Middle frontal gyrus (tissue), 1 donor: ENCODE results near the gene SRSF12.
"Not testable (repeated sequence)": the region's sequence is repeated elsewhere in the genome, so short reads cannot be mapped to it uniquely, and the experiment has no call there.

Experiments
- DNase-seq: peaks from one replicate; pipeline ENCODE4 v3.0.0-alpha.2; 2015; ENCODE audit warnings: low spot score; ENCODE audit errors: extremely low spot score

SRSF12 gene

DNA sequence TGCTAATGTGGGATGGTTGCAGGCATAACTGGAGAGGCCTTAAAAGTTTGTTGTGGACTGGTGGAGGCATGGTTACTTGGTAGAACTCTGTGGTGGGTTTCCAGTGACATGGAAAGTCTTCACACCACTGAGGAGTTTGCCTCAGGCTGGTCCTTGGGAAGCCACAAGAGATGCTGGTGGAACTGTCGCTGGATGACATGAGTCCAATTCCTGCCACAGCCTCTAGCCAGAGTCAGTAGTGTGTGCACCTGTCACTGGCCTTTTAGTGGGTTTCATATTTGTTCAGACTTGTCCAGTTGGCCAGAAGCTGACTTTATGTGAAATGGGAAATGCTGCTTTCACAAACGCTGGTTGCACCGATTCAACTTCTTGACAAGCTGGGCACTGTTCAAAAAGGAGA is 13.7 kb upstream of the SRSF12 start:
- no peak for DNase-seq

- DNase-seq: not testable (repeated sequence)
Observed at GRCh38 chr6:89128256-89128671, 10.4 kb upstream of the SRSF12 start.

GRCh38 chr6:89122625-89123024 is 4.8 kb upstream of the SRSF12 start:
- no peak for DNase-seq

DNA sequence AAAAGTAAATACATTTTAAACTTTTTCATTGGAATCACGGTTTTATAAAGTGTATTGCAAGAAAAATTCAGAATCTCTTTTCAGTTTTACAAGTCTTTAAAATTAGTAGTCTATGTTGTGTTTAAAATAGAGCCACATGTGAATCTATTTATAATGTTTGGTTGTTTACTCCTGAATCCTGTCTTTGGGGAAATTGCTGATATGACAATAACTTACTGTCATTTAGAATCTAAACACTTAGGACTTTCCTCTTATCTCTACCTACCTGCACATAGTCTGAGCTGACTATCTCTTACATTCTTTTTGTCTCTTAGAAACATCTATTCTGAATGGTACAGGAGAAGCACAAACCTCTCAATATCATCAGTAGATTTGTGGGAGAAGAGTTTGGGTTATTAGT is 4.1 kb upstream of the SRSF12 start:
- no peak for DNase-seq

DNA sequence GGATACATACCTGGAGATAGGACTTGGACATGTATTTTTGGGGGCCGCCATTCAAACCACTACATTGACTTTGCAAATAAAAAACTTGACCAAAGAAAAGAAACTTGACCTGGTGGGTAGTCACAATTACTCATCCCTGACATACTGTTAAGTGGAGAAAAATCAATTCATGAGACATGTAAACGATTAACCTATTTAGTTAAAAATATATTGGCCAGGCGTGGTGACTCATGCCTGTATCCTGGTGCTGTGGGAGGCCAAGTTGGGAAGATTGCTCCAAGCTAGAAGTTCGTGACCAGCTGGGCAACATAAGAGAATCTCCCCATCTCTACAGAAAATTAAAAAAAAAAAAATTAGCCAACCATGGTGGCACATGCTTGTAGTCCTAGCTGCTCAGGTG is 2.5 kb upstream of the SRSF12 start:
- DNase-seq: no peak

DNA sequence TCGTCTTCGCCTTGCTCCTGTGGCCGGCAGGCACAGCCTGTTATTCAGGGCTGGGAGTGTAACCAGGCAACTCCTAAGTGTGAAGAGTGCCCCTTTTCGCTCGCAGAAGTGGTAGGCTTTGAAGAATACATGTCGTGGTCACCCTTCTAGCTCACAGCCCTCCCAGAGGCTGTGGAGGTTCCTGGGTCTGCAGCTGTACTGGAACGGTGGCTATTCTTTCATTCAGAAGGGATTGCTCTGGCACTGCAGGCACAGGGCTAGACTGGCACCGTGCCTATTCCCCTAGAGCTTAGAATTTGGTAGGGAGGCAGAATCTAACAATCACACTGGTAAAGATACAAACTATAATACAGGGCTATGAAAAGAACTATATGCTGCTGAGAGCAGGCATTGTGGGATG is 1.1 kb upstream of the SRSF12 start:
- DNase-seq: no peak

- no peak for DNase-seq
Observed at GRCh38 chr6:89116702-89117101, 1.2 kb downstream of the SRSF12 start.

DNA sequence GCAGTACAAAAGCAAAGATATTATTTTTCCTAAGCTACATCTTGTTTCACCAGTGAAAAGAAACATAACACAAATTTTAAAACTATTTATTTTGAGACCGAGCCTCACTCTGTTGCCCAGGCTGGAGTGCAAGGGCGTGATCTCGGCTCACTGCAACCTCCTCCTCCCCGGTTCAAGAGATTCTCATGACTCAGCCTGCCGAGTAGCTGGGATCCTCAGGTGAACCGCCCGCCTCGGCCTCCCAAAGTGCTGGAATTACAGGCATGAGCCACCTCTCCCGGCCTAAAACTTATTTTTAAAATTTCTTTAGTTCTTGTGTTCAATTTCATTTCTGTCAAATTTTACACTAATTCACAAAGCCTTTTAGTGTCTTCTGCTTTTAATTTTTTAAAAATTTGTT is 5.9 kb downstream of the SRSF12 start:
- no peak for DNase-seq

DNA sequence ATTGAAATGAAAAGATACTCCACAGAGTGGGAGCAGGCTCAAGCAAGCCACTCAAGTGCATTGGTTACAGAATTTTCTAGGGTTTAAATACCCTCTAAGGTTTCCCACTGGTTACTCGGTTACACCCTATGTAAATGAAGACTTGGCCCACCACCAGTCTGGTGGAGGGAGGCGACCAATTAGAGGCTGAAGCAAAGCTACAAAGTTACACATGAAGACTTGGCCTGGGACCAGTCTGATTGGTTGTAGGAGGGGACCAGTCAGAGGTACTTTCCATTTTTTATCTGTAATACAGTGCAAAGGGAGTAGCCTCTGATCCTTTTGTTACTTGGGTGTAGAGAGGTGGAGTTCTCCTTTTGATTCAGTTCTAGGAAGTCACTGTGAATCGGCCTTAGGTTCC is 7.6 kb downstream of the SRSF12 start:
- DNase-seq: no peak

DNA sequence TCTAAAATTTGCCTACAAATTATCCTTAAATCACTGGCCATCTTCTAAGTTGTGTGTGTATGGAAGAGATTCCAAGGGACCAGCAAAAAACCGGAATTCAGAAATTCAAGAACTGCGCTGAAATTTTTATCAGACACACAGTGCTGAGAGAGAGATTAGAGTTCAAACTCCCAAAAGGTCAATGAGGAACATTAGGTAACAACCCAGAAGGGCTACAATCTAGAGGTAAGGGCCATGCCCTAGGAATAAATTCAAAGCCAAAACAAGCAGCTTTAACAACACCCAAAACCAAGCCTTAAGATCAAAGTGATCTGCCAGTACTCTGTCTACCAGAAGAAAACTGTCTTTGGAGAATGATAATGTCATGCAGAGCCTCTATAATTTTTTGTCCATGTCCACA is 17.8 kb downstream of the SRSF12 start:
- no peak for DNase-seq

DNA sequence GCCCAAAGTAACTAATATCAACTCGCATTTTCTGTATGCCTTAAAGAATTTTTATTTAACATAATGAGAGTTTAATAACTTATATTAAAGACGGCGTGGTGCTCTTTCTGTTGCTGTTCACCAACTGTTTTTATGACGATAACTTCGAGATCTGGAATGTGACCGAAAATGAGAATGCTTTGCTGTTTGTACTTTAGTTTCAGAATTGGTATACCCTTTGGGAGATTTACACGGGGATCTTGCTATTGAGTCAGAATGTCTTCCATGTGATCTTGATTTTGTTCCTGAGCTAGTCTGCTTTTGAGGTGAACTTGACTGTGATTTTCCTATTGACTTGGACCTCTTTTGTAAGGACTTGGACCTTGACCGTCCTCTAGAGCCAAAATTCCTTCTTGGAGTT is 19.4 kb downstream of the SRSF12 start:
- no peak for DNase-seq

- DNase-seq: no peak
Observed at GRCh38 chr6:89087881-89088280, 30.0 kb downstream of the SRSF12 start.

GRCh38 chr6:89085409-89086205 is 32.3 kb downstream of the SRSF12 start:
- DNase-seq: no peak

DNA sequence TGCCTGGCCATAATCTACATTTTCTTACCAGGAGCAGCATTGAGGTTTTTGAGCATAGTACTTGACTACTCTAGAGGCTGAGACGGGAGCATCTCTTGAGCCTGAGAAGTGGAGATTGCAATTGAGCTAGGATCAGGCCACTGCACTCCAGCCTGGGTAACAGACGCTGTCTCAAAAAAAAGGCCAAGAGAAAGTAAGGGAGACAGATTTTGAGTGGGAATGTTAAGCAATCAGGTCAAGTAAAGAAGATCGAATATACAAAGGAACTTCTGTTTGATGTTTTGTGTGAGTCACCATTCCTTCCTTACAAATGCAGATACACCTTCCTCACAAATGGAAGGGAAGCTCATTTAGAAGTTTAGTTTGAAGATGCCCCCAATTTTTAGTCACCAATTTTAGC is 32.9 kb downstream of the SRSF12 start:
- no peak for DNase-seq

- DNase-seq: no peak
Observed at GRCh38 chr6:89084542-89084941, 33.3 kb downstream of the SRSF12 start.

- DNase-seq: no peak
Observed at GRCh38 chr6:89082486-89082891, 35.4 kb downstream of the SRSF12 start.

DNA sequence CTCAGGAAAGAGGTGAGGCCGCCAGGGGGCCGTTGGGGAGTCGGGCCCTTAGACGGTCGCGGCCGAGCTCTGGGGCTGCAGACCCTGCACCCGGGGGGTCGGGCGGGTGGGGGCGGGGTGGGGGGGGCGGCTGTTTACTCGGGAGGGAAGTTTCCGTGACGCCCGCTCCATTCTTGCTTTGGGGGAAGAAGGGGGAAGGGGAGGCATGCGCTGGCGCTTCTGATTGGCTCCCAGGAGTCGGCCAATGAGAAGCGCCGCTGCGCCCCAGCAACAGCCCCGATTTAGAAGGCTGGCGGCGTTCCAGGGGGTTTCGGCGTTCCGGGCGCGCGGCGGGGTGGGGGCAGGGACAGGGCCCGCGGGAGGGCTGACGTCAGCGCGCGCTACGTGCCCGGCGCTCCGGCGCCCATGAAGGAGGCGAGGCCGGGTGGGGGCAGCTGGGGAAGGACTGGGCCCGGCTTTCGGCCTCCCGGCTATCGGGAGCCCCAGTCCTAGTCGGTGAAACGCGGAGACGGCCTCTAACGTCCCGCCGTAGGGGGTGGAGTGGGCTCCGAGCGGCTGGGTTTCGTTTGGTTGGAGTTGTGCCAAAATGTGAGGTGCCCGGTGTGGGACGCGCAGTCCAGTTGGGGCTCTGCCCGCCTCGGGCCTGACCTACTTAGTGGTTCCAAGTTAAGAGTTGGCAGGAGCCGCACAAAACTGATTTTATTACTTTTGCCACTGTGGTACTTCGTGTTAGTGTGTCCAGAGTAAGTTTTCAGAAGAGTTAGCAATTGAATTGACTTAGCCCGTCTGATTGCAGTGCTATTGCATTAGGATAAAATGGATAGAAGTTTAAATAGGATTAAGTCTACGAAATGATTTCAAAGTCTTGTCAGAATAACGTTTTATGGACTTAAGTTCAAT is 36.2 kb downstream of the SRSF12 start:
- peak; percentile 89 for DNase-seq

GRCh38 chr6:89081129-89081422 is 36.8 kb downstream of the SRSF12 start:
- DNase-seq: no peak

GRCh38 chr6:89080281-89081128 is 37.4 kb downstream of the SRSF12 start, which contains the start of gene PNRC1:
TSS of gene PNRC1 (plus strand) at chr6:89080751. CDS start at chr6:89080895, 144 bp downstream.
- peak; percentile 99 for DNase-seq

DNA sequence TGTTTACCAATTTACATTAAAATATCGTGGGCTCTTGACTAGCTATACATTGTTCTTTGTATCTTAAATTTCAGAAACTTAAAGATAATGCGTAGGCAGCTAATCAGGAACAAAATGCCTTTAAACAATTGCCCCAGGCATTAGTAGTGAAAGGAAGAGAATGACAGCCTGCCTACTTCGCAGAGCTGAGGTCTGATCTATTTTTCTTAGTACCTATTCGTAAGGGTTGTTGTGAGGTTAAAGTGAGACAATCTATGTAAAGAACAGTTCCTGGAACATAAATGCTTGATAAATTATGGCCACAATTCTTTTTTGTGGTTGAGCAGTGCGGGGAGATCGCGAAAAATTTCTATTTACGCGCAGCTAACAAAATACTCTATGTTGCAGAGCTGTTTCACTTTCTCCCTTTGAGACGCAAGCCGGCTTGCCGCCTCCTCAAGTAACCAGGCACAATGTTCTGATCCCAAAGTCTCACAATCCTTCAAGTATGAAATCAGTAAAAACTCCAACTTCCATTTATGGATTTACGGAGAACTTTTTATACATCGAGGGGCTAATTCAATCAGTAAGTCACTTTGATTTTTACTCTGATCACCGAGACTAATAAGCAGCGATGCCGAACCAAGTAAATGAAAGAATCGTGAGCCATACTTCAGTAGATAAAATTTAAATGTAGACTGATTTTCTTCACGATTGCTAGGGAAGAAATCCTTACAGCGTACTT is 38.2 kb downstream of the SRSF12 start:
- DNase-seq: peak; percentile 48

DNA sequence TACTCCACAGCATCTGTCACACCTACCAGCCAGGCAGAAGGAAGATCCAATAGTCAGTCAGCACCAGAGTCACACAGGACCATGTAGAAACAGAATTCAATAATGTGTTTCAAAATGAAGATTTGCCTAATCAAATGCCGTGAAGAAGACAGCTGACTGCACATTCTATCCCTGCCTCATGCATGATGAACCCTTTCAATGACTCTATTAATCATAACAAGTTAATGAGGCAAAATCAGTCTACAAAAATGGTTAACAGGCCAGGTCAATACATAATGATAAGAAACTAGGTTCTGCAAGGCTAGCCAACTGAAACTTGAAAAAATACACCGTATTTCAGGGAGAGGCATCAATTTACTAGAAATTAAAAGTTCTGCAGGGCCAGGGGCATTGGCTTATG is 44.0 kb downstream of the SRSF12 start:
- DNase-seq: no peak
